Erythroblast (primary cell): Measurements from ENCODE around the gene C1RL.

Source experiments
- GATA1 ChIP-seq: IDR thresholded peaks from 2 replicates; pipeline ENCODE4 v1.6.1; 2011; ENCODE audit warnings: low read depth, mild to moderate bottlenecking, control low read depth, low read length, moderate library complexity
- POLR2A ChIP-seq: IDR thresholded peaks from 2 replicates; pipeline ENCODE4 v1.6.1; 2011; ENCODE audit warnings: mild to moderate bottlenecking, low read length

GRCh38 chr12:7068994-7069346, 40.0 kb downstream of the C1RL start:
- no peak for TF ChIP-seq POLR2A
- no peak for TF ChIP-seq GATA1
